NCI-H2107 (cell line): ENCODE data around the gene FAS.

ENCODE experiments used
- DNase-seq: peaks from one replicate; lab custom pipeline; 2025; lab: John Stamatoyannopoulos, UW

The FAS gene

GRCh38 chr10:89035461-89035860 lies 44.9 kb downstream of the FAS start:
- DNase-seq: no peak

GRCh38 chr10:89037096-89037495 lies 46.5 kb downstream of the FAS start:
- no peak for DNase-seq

DNA sequence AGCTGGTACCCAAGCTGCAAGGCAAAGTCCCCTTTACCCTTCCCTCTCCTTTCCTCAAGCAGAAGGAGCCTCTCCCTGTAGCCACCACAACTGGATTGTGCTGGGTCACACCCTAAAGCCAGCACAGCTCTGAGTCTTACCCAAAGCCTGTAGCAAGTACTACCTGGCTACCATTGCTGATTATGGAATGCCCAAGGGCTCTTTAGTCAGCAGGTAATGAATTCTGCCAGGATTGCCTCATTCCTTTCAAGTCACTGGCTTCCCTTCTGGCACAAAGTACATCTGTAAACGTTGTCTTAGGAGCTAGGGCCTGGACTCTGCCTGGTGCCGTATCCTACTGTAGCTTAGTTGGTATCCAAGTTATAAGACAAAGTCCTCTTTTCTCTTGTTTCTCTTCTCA lies 52.0 kb downstream of the FAS start:
- DNase-seq: no peak

DNA sequence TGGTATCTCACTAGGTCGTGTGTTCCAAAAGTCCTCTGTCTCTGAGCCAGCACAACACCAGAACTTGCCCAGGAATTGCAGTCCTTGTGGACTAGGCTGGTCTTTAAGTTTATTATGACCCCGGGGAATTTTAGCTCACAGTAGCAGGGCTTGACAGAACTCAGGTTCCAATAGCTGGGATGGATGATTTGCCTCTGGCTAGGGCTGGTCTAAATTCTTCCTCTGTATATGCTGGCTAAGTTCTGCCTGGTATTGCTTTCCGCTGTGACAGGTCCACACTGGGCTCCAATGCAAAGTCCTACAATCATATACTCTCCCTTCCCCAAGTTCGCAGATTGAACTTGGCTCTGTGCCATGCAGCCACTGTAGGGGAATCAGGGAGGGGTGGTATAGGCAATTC lies 52.5 kb downstream of the FAS start:
- DNase-seq: no peak

DNA sequence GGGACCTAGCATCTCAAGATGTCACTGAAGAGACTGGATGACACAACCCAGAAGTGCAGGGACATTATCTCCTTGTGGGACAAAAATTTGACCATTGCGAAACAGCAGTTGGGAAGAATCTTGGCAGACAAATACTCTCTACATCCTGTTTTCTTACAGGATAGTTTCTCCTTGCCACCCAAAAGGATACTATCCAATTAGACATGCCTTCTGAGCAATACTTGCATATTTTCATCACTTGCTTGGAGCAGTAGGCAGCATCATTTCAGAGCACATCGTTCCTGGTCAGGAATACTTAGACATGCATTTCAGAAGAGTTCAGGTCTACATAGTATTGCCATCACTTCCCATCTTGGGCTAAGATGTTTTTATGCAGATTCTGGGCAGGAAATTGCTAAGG lies 56.8 kb downstream of the FAS start:
- no peak for DNase-seq

- DNase-seq: no peak
Measured at GRCh38 chr10:89051593-89051992, 61.0 kb downstream of the FAS start.

DNA sequence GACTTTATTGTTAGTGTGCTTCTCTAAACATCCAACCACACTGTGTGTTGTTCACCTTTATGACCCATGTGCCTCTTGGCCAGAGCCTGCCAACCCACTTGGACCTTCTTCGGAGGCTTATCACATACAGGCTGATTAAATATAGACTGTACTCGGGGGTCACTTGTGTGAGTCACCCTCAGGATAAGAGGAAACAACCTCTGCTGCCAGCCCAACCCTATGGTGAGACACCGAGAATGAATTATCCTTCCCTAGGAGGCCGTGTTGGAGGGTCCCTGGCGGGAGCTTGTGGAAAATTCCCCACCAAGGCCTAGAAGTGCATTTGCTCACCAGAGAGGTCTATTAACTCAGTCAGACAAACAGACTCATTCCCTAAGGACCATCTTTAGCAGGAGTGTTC lies 63.0 kb downstream of the FAS start:
- no peak for DNase-seq

- no peak for DNase-seq
Measured at GRCh38 chr10:89055159-89055558, 64.6 kb downstream of the FAS start.

DNA sequence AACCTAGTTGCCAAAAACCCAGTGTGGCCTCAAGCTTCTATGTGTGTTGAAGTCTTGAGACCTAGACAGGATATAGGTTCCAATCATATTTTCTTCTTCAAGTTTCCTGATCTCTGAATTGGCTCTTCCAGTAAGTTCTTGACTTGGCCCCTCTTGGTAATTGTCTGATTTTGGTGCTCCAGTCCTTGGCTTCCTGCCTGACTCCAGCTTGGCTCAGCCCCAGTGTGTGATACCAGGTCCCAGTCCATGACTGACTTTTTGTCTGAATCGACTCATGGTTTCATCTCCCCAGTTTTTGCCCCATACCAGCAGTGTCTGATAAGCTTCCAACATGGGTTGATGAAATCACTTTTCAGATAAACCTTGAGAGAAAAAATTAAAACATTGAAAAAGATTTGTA lies 72.3 kb downstream of the FAS start:
- DNase-seq: no peak

GRCh38 chr10:89063465-89063864 lies 72.9 kb downstream of the FAS start:
- no peak for DNase-seq

DNA sequence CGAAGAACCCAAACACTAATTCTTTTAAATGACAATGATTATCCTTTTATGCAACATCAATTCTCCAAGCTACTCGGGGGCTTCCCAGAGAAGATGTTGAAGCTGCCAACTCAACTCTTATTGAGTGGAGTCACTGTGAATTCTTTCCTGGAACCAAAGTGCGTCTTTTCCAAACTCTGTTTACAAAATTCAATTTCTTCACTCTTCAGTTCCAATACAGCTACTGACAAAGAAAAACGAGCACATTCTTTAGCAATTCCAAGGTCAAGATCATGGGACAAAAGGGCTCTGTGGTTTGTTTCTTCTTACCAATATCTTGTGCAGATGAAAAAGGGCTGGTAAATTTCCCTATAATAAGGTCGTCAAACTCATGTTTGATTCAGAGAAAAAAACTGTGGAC lies 74.2 kb downstream of the FAS start:
- no peak for DNase-seq
